Neural progenitor cell (in vitro differentiated cells): ENCODE data around the gene PPARA.

Source experiments
- CTCF ChIP-seq: fragments of 200-600 bp; sonication (generic); IDR thresholded peaks from 2 replicates; pipeline ENCODE4 v1.5.1; 2017; ENCODE audit warnings: antibody characterized with exemption, mild to moderate bottlenecking
- EZH2 ChIP-seq: fragments of 200-600 bp; sonication (generic); IDR thresholded peaks from 2 replicates; pipeline ENCODE4 v1.6.1; 2017; ENCODE audit warnings: antibody characterized with exemption, mild to moderate bottlenecking, moderate library complexity
- EZH2phosphoT487 ChIP-seq: fragments of 200-600 bp; sonication (generic); IDR thresholded peaks from 2 replicates; pipeline ENCODE4 v1.6.1; 2017; ENCODE audit warnings: antibody characterized with exemption

DNA sequence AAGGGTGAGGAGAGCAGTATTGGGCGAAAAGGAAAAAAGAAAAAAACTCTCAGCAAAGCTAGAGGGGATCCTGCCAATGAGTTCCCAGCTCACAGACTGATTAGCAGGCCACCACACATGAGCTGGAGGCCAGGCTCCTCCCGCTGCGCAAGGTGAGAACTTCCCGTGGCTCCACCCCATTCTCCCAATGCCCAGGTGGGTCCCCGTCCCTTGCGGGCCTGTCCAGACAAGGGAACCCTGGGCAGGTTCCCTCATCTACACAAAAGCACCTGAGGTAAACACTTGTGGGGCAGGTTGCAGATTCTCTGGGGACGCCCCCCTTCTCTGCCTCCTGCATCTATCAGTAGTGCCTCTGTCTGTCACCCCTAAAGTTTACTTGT is 53.3 kb downstream of the PPARA start:
- TF ChIP-seq CTCF (no peak), EZH2 (no peak), EZH2phosphoT487 (no peak)
